SW480 (cell line): ENCODE data around the gene KPNA3.
A peak's percentile ranks its signal among the peaks of the same experiment; 100 is the strongest.

Source experiments
- DNase-seq: peaks from one replicate; pipeline ENCODE4 v3.0.0-alpha.2; 2016; ENCODE audit warnings: low spot score

The KPNA3 gene

GRCh38 chr13:49678191-49678914 is 114.1 kb downstream of the KPNA3 start:
- no peak for DNase-seq

GRCh38 chr13:49676581-49677298 is 115.7 kb downstream of the KPNA3 start:
- DNase-seq, result no peak

GRCh38 chr13:49670828-49671227 is 121.7 kb downstream of the KPNA3 start:
- no peak for DNase-seq

- peak; percentile 79 for DNase-seq
Observed at GRCh38 chr13:49669735-49670309, 122.7 kb downstream of the KPNA3 start.

- no peak for DNase-seq
Observed at GRCh38 chr13:49667773-49668172, 124.7 kb downstream of the KPNA3 start.

- no peak for DNase-seq
Observed at GRCh38 chr13:49664606-49665005, 127.9 kb downstream of the KPNA3 start.

- no peak for DNase-seq
Observed at GRCh38 chr13:49657241-49657641, 135.2 kb downstream of the KPNA3 start.

- no peak for DNase-seq
Observed at GRCh38 chr13:49655906-49656305, 136.6 kb downstream of the KPNA3 start.

GRCh38 chr13:49654011-49654410 is 138.5 kb downstream of the KPNA3 start:
- no peak for DNase-seq

- no peak for DNase-seq
Observed at GRCh38 chr13:49653478-49653877, 139.0 kb downstream of the KPNA3 start.

- DNase-seq, result peak; percentile 81
Observed at GRCh38 chr13:49652355-49653305, 139.9 kb downstream of the KPNA3 start.

GRCh38 chr13:49651570-49652354 is 140.7 kb downstream of the KPNA3 start:
- no peak for DNase-seq

GRCh38 chr13:49649963-49650312 is 142.5 kb downstream of the KPNA3 start:
- DNase-seq, result no peak
